GM15510 (cell line): Measurements from ENCODE around the gene CHRNE.

Source experiments
- POLR2A ChIP-seq: IDR thresholded peaks from 3 replicates; pipeline ENCODE4 v1.6.1; 2011; ENCODE audit warnings: borderline replicate concordance; ENCODE audit not compliant: insufficient read length; ENCODE audit errors: extremely low read depth

Gene CHRNE

GRCh38 chr17:4887581-4887980 lies 15.3 kb downstream of the CHRNE start:
- no peak for TF ChIP-seq POLR2A

GRCh38 chr17:4886830-4887229 lies 16.1 kb downstream of the CHRNE start:
- no peak for TF ChIP-seq POLR2A

GRCh38 chr17:4884489-4884888 lies 18.4 kb downstream of the CHRNE start:
- TF ChIP-seq POLR2A = no peak

GRCh38 chr17:4881761-4882555 lies 20.9 kb downstream of the CHRNE start:
- no peak for TF ChIP-seq POLR2A

GRCh38 chr17:4880857-4881256 lies 22.0 kb downstream of the CHRNE start:
- no peak for TF ChIP-seq POLR2A

- no peak for TF ChIP-seq POLR2A
Measured at GRCh38 chr17:4879601-4880000, 23.3 kb downstream of the CHRNE start.

GRCh38 chr17:4877089-4877488 lies 25.8 kb downstream of the CHRNE start:
- TF ChIP-seq POLR2A = no peak

GRCh38 chr17:4872786-4873185 lies 30.1 kb downstream of the CHRNE start:
- TF ChIP-seq POLR2A = no peak

GRCh38 chr17:4870855-4871254 lies 32.0 kb downstream of the CHRNE start:
- no peak for TF ChIP-seq POLR2A

- TF ChIP-seq POLR2A = no peak
Measured at GRCh38 chr17:4863321-4863720, 39.6 kb downstream of the CHRNE start.

GRCh38 chr17:4862720-4863119 lies 40.2 kb downstream of the CHRNE start:
- TF ChIP-seq POLR2A = no peak

GRCh38 chr17:4861052-4861451 lies 41.8 kb downstream of the CHRNE start:
- TF ChIP-seq POLR2A = no peak

GRCh38 chr17:4860651-4861050 lies 42.2 kb downstream of the CHRNE start:
- no peak for TF ChIP-seq POLR2A

GRCh38 chr17:4859816-4860625 lies 42.9 kb downstream of the CHRNE start:
- TF ChIP-seq POLR2A = no peak

- no peak for TF ChIP-seq POLR2A
Measured at GRCh38 chr17:4858882-4859260, 44.0 kb downstream of the CHRNE start.
